Spinal cord (tissue), 10 donors: Measurements from ENCODE around the gene NKAIN1. TPM values are rescaled to one million over a fixed set of nuclear protein-coding genes. Genes with fewer than 3 reads are reported as not detected.
"Not testable (repeated sequence)": the region's sequence is repeated elsewhere in the genome, so short reads cannot be mapped to it uniquely, and the experiment has no call there.

ENCODE experiments used
- DNase-seq, 6 donors: peaks; one replicate each; pipeline versions ENCODE4 v3.0.0 to v3.0.0-alpha.2; 2013 to 2015; ENCODE audit warnings: low spot score in 6 of 6, low read depth in 4 of 6
- H3K27ac ChIP-seq: one replicate; pipeline ENCODE4 v1.5.1; 2013; ENCODE audit warnings: low read depth, low read length, control low read depth
- H3K27me3 ChIP-seq: one replicate; pipeline ENCODE4 v1.6.1; 2013; ENCODE audit warnings: low read length; ENCODE audit not compliant: control insufficient read depth, insufficient read depth
- H3K36me3 ChIP-seq: one replicate; pipeline ENCODE4 v1.6.1; 2013; ENCODE audit warnings: low read length; ENCODE audit not compliant: control insufficient read depth, insufficient read depth
- H3K4me1 ChIP-seq: one replicate; pipeline ENCODE4 v1.6.1; 2013; ENCODE audit warnings: low read length; ENCODE audit not compliant: control insufficient read depth, insufficient read depth
- H3K4me3 ChIP-seq: one replicate; pipeline ENCODE4 v1.5.1; 2013; ENCODE audit warnings: low read depth, low read length, control low read depth
- H3K9me3 ChIP-seq: one replicate; pipeline ENCODE4 v1.6.1; 2013; ENCODE audit warnings: low read length; ENCODE audit not compliant: control insufficient read depth, insufficient read depth
- WGBS: methylation state at CpG from one replicate; pipeline ENCODE4 v1.1.5; 2013; ENCODE audit warnings: missing lambda C conversion rate; ENCODE audit not compliant: insufficient coverage; 5-methylcytosine and 5-hydroxymethylcytosine counted together
- long read RNA-seq, 4 donors: transcript quantifications; one replicate each; lab custom pipeline, GENCODE V29; 2026
- polyA plus RNA-seq, 2 donors: library from polyadenylated mRNA; unstranded; fragments of 120-200 nt; gene quantifications; one replicate each; pipeline ENCODE4 v1.2.1, GENCODE V29; 2013; ENCODE audit not compliant: insufficient read length in 2 of 2
- total RNA-seq, 2 donors: library from RNA; depleted of rRNA in 1 of 2; stranded (reverse); fragments of 120-200 nt in 1 of 2; fragments of >200 nt in 1 of 2; gene quantifications; one replicate each; pipeline versions ENCODE4 v1.2.3 to v1.2.4, GENCODE V29; 2013 to 2014
- donor health status: healthy.

Gene NKAIN1
- total RNA-seq (10 to 100 TPM in 1 of 2 donors, 1 to 10 TPM in 1; 8.8 to 16.6 TPM), polyA plus RNA-seq (10 to 100 TPM; 52.2 to 56.5 TPM)
- long read RNA-seq, donor 1, transcript NKAIN1-201 (7 exons, 2,589 nt), result major isoform, 23 of 24 reads
- long read RNA-seq, donor 1, partial matches to known transcripts, result 0 of 24 reads
- long read RNA-seq, donor 1, other reads (novel, unspliced or antisense), result 0 of 24 reads
- long read RNA-seq, donor 2, transcript NKAIN1-201 (7 exons, 2,589 nt), result major isoform, 8 of 8 reads
- long read RNA-seq, donor 2, partial matches to known transcripts, result 0 of 8 reads
- long read RNA-seq, donor 2, other reads (novel, unspliced or antisense), result 0 of 8 reads
- long read RNA-seq, donor 3, transcript NKAIN1-201 (7 exons, 2,589 nt), result major isoform, 13 of 13 reads
- long read RNA-seq, donor 3, partial matches to known transcripts, result 0 of 13 reads
- long read RNA-seq, donor 3, other reads (novel, unspliced or antisense), result 0 of 13 reads
- long read RNA-seq, donor 4, partial matches to known transcripts, result 0 of 1 reads
- long read RNA-seq, donor 4, other reads (novel, unspliced or antisense), result 0 of 1 reads

- peaks cover 17% of the 10 kb centered on the region for H3K27me3 ChIP-seq
- H3K27ac ChIP-seq, result no peak within 1 kb of the TSS
- 0% methylated on average over 49 of the region's 57 CpGs for WGBS
These were observed at the start of gene NKAIN1 for GRCh38 chr1:31239653-31240241. Gene NKAIN1, minus strand, starts transcription at chr1:31239887. Its CDS starts 340 bp downstream, at chr1:31239547.

GRCh38 chr1:31289021-31289420, 49.3 kb upstream of the NKAIN1 start:
- no peaks in the 10 kb centered on the region for H3K9me3 ChIP-seq
- peaks cover 49% of the 10 kb centered on the region for H3K36me3 ChIP-seq
- H3K27me3 ChIP-seq, result no peaks in the 10 kb centered on the region
- no peak for DNase-seq
- no peak overlapping the region for H3K4me3 ChIP-seq
- no peak overlapping the region for H3K27ac ChIP-seq
- no CpG with 5 or more reads among the region's 4 CpGs for WGBS
- no peaks in the 10 kb centered on the region for H3K4me1 ChIP-seq

More at GRCh38 chr1:31239653-31240241, at the start of gene NKAIN1:
- Histone ChIP-seq H3K4me1 (peaks cover 25% of the 10 kb centered on the region), H3K36me3 (no peaks in the 10 kb centered on the region), H3K9me3 (no peaks in the 10 kb centered on the region), H3K4me3 (peak within 1 kb of the TSS; percentile 43)
- DNase-seq, result peak in 2 of 6 donors; percentile 78 to 85

- WGBS, result no CpG with 5 or more reads among the region's 4 CpGs
These were observed 48.1 kb upstream of the NKAIN1 start for GRCh38 chr1:31287791-31288190.

GRCh38 chr1:31282426-31282825, 42.7 kb upstream of the NKAIN1 start:
- H3K9me3 ChIP-seq, H3K27me3 ChIP-seq, H3K27ac ChIP-seq, H3K4me1 ChIP-seq, DNase-seq, H3K4me3 ChIP-seq: not testable (repeated sequence)
- peaks cover 36% of the 10 kb centered on the region for H3K36me3 ChIP-seq
- no CpG with 5 or more reads among the region's 9 CpGs for WGBS

More at GRCh38 chr1:31287791-31288190, 48.1 kb upstream of the NKAIN1 start:
- H3K36me3 ChIP-seq, result peaks cover 51% of the 10 kb centered on the region
- H3K9me3 ChIP-seq, DNase-seq, H3K27me3 ChIP-seq, H3K4me1 ChIP-seq, H3K4me3 ChIP-seq, H3K27ac ChIP-seq: not testable (repeated sequence)

- Histone ChIP-seq H3K36me3 (peaks cover 31% of the 10 kb centered on the region), H3K4me1 (no peaks in the 10 kb centered on the region), H3K4me3 (no peak overlapping the region), H3K27ac (no peak overlapping the region), H3K9me3 (no peaks in the 10 kb centered on the region), H3K27me3 (no peaks in the 10 kb centered on the region)
- DNase-seq, result no peak
- WGBS, result 76% methylated on average over 2 of the region's 2 CpGs
These were observed 33.9 kb upstream of the NKAIN1 start for GRCh38 chr1:31273619-31274018.

GRCh38 chr1:31272369-31272768, 32.7 kb upstream of the NKAIN1 start:
- no peak for DNase-seq
- Histone ChIP-seq H3K36me3 (peaks cover 35% of the 10 kb centered on the region), H3K27me3 (no peaks in the 10 kb centered on the region), H3K4me3 (no peak overlapping the region), H3K27ac (no peak overlapping the region), H3K9me3 (no peaks in the 10 kb centered on the region), H3K4me1 (no peaks in the 10 kb centered on the region)
- WGBS, result no CpG with 5 or more reads among the region's 3 CpGs

- H3K27me3 ChIP-seq, result no peaks in the 10 kb centered on the region
- H3K36me3 ChIP-seq, result peaks cover 37% of the 10 kb centered on the region
- WGBS, result 100% methylated on average over 1 of the region's 2 CpGs
- DNase-seq, result no peak
- H3K27ac ChIP-seq, result no peak overlapping the region
- no peaks in the 10 kb centered on the region for H3K9me3 ChIP-seq
- H3K4me3 ChIP-seq, result no peak overlapping the region
- H3K4me1 ChIP-seq, result no peaks in the 10 kb centered on the region
These were observed 26.9 kb upstream of the NKAIN1 start for GRCh38 chr1:31266547-31266946.

- H3K27ac ChIP-seq, result no peak overlapping the region
- H3K9me3 ChIP-seq, result no peaks in the 10 kb centered on the region
- no peaks in the 10 kb centered on the region for H3K4me1 ChIP-seq
- no peaks in the 10 kb centered on the region for H3K27me3 ChIP-seq
- peaks cover 43% of the 10 kb centered on the region for H3K36me3 ChIP-seq
- H3K4me3 ChIP-seq, result no peak overlapping the region
- WGBS, result no CpG with 5 or more reads among the region's 1 CpG
- DNase-seq, result peak in 1 of 6 donors; percentile 7
These were observed 25.2 kb upstream of the NKAIN1 start for GRCh38 chr1:31264790-31265386.

- H3K27me3 ChIP-seq, result no peaks in the 10 kb centered on the region
- no peaks in the 10 kb centered on the region for H3K9me3 ChIP-seq
- WGBS, result no CpG with 5 or more reads among the region's 3 CpGs
- peaks cover 39% of the 10 kb centered on the region for H3K36me3 ChIP-seq
- no peak overlapping the region for H3K4me3 ChIP-seq
- no peak overlapping the region for H3K27ac ChIP-seq
- no peak for DNase-seq
- no peaks in the 10 kb centered on the region for H3K4me1 ChIP-seq
These were observed 23.7 kb upstream of the NKAIN1 start for GRCh38 chr1:31263408-31263807.
